Adrenal gland (tissue), 5 donors: ENCODE results near the gene AUTS2.

Source experiments
- CTCF ChIP-seq, 6 experiments: fragments of 450-650 bp in 4 of 6; fragments of 200-600 bp in 2 of 6; sonication (generic) in 1 of 6; IDR thresholded peaks; 1 replicate in 5 of 6; 2 replicates in 1 of 6; pipeline versions ENCODE4 v1.5.1 to v1.8.0; 2016 to 2021; ENCODE audit warnings: antibody characterized with exemption in 6 of 6, mild to moderate bottlenecking in 2 of 6, moderate library complexity in 1 of 6
- POLR2A ChIP-seq, 2 donors: fragments of 450-650 bp; IDR thresholded peaks; one replicate each; pipeline ENCODE4 v1.6.1; 2017; ENCODE audit warnings: antibody characterized with exemption in 2 of 2, mild to moderate bottlenecking in 2 of 2, moderate library complexity in 1 of 2
- donor health status: DM: no; HTN: no; CAD: no.

GRCh38 chr7:69722843-69723242, 124.6 kb downstream of the AUTS2 start:
- TF ChIP-seq CTCF (IDR thresholded peaks at IDR 0.05) = no peak
- no peak for TF ChIP-seq POLR2A (IDR thresholded peaks at IDR 0.05)
